Kidney (tissue), 14 donors: ENCODE results near the gene SLC48A1. TPM values are rescaled to one million over a fixed set of nuclear protein-coding genes. Genes with fewer than 3 reads are reported as not detected.
A peak's percentile ranks its signal among the peaks of the same experiment; 100 is the strongest.

Experiments
- DNase-seq, 5 donors: peaks; one replicate each; pipeline ENCODE4 v3.0.0-alpha.2; 2013 to 2020
- FAIRE-seq: peaks from 2 replicates; lab custom pipeline; 2012; peaks lifted over from hg19 to GRCh38; lab: Jason Lieb, UNC
- H3K27ac ChIP-seq, 2 donors: one replicate each; pipeline ENCODE4 v1.7.0; 2013; ENCODE audit warnings: low read depth in 2 of 2, low read length in 2 of 2, inconsistent platforms in 1 of 2
- H3K27me3 ChIP-seq: one replicate; pipeline ENCODE4 v1.7.1; 2013; ENCODE audit warnings: low read length, inconsistent platforms; ENCODE audit not compliant: control insufficient read depth, insufficient read depth
- H3K36me3 ChIP-seq, 3 donors: one replicate each; pipeline versions ENCODE4 v1.7.0 to v1.7.1; 2013; ENCODE audit warnings: low read length in 3 of 3, control low read depth in 1 of 3, inconsistent platforms in 1 of 3; ENCODE audit not compliant: insufficient read depth in 3 of 3, control insufficient read depth in 2 of 3
- H3K4me1 ChIP-seq, 3 donors: one replicate each; pipeline versions ENCODE4 v1.7.0 to v1.7.1; 2013; ENCODE audit warnings: low read length in 3 of 3, inconsistent platforms in 1 of 3, low read depth in 1 of 3; ENCODE audit not compliant: control insufficient read depth in 2 of 3, insufficient read depth in 2 of 3
- H3K4me3 ChIP-seq, 3 donors: one replicate each; pipeline versions ENCODE4 v1.7.0 to v1.8.1; 2013; ENCODE audit warnings: low read length in 3 of 3, control low read depth in 1 of 3, inconsistent platforms in 1 of 3
- H3K9ac ChIP-seq, 3 donors: one replicate each; pipeline versions ENCODE4 v1.7.0 to v1.7.1; 2013; ENCODE audit warnings: low read length in 3 of 3, control low read depth in 1 of 3, inconsistent platforms in 1 of 3
- H3K9me3 ChIP-seq, 3 donors: one replicate each; pipeline versions ENCODE4 v1.7.0 to v1.7.1; 2013; ENCODE audit warnings: low read length in 3 of 3, control low read depth in 1 of 3, inconsistent platforms in 1 of 3; ENCODE audit not compliant: control insufficient read depth in 2 of 3, insufficient read depth in 1 of 3
- CTCF ChIP-seq: IDR thresholded peaks from 3 replicates; pipeline ENCODE4 v1.5.1; 2012; ENCODE audit warnings: mild to moderate bottlenecking, moderate library complexity, borderline replicate concordance; ENCODE audit not compliant: insufficient read depth; ENCODE audit errors: extremely low read depth
- intact Hi-C: fragments of 100-400 bp; cut with DNase I; formaldehyde crosslinking; loops from one replicate; pipeline ENCODE4 v1.11.1; 2022
- polyA plus RNA-seq: library from polyadenylated mRNA; stranded (reverse); fragments of 350-450 nt; fragmentation: Illumina TruSeq; extraction: RNeasy Lipid Tissue Mini Kit (QIAGEN cat#74804); gene quantifications from one replicate; pipeline ENCODE4 v1.2.3, GENCODE V29; 2014; ENCODE audit warnings: low read depth, low replicate concordance; ENCODE audit not compliant: insufficient read depth
- total RNA-seq: library from RNA; stranded (reverse); fragmentation: NEBNext Ultra II Directional; extraction: Animal tissue kit (Norgen Biotek cat#: 25700); gene quantifications from one replicate; pipeline ENCODE4 v1.2.1, GENCODE V29; 2021
- donor health status: control.
- donor health status: control.
- donor health status: control.
- donor health status: control.
- donor health status: control.
- donor health status: DM: yes; HTN: yes; CAD: no.
- donor health status: Normal renal cell carcinoma (clear cell type).

SLC48A1 gene
- total and polyA plus RNA-seq, 2 donors from 2014 or later, result 56.9 to 69.9 TPM

- intact Hi-C loops, result loop anchor here (5.0 kb wide), 1 partner anchor 60 kb away; no protein-coding TSS in a partner anchor
- FAIRE-seq (no peak), DNase-seq (peak in 1 of 5 donors; percentile 66)
- no peak overlapping the region for H3K4me3 ChIP-seq
- no peak for TF ChIP-seq CTCF
- H3K27me3 ChIP-seq, result no peaks in the 10 kb centered on the region
- H3K9me3 ChIP-seq, result no peaks in the 10 kb centered on the region
- peaks cover 0 to 43% (median 14%) of the 10 kb centered on the region in 3 donors for H3K4me1 ChIP-seq
- H3K36me3 ChIP-seq, result peaks cover 0 to 8% (median 3%) of the 10 kb centered on the region in 3 donors
- H3K9ac ChIP-seq, result peak overlapping the region in 1 of 3 donors; percentile 51
- H3K27ac ChIP-seq, result peak overlapping the region in 1 of 2 donors; percentile 24
Measured at GRCh38 chr12:47777151-47777550, 4.1 kb downstream of the SLC48A1 start.

- no peak overlapping the region for H3K27ac ChIP-seq
- DNase-seq (peak in 2 of 5 donors; percentile 50 to 81), FAIRE-seq (no peak)
- H3K4me1 ChIP-seq, result peaks cover 0 to 39% (median 14%) of the 10 kb centered on the region in 3 donors
- peaks cover 0 to 8% (median 7%) of the 10 kb centered on the region in 3 donors for H3K36me3 ChIP-seq
- H3K27me3 ChIP-seq, result no peaks in the 10 kb centered on the region
- no peak for TF ChIP-seq CTCF
- intact Hi-C loops, result loop anchor here (5.0 kb wide), 1 partner anchor 61 kb away; no protein-coding TSS in a partner anchor
- no peaks in the 10 kb centered on the region for H3K9me3 ChIP-seq
- H3K4me3 ChIP-seq, result no peak overlapping the region
- peak overlapping the region in 1 of 3 donors; percentile 51 for H3K9ac ChIP-seq
Measured at GRCh38 chr12:47777741-47778558, 4.9 kb downstream of the SLC48A1 start.

GRCh38 chr12:47778881-47779280, 5.8 kb downstream of the SLC48A1 start:
- DNase-seq (peak in 2 of 5 donors; percentile 59 to 80), FAIRE-seq (no peak)
- TF ChIP-seq CTCF, result no peak
- intact Hi-C loops, result loop anchor here (5.0 kb wide), 1 partner anchor 62 kb away; no protein-coding TSS in a partner anchor
- H3K36me3 ChIP-seq, result peaks cover 0 to 10% (median 9%) of the 10 kb centered on the region in 3 donors
- H3K27me3 ChIP-seq, result no peaks in the 10 kb centered on the region
- H3K9me3 ChIP-seq, result no peaks in the 10 kb centered on the region
- no peak overlapping the region for H3K4me3 ChIP-seq
- no peak overlapping the region for H3K9ac ChIP-seq
- no peak overlapping the region for H3K27ac ChIP-seq
- peaks cover 0 to 38% (median 14%) of the 10 kb centered on the region in 3 donors for H3K4me1 ChIP-seq
